H1 (cell line): ENCODE data around the gene CPPED1. TPM values are rescaled to one million over a fixed set of nuclear protein-coding genes. Genes with fewer than 3 reads are reported as not detected.

Experiments used
- CTCF ChIA-PET: fragments of 300-600 bp; sonication (Branson Sonifier 250); formaldehyde crosslinking; loops from one replicate; lab custom pipeline; 2021; ENCODE audit not compliant: partially characterized antibody; lab: Charles Lee
- POLR2A ChIA-PET: fragments of 300-600 bp; sonication (Branson Sonifier 250); formaldehyde crosslinking; loops from one replicate; lab custom pipeline; 2021; ENCODE audit warnings: inconsistent platforms; ENCODE audit not compliant: partially characterized antibody; lab: Charles Lee
- DNase-seq, 2 experiments: peaks; one replicate each; pipeline versions ENCODE4 v3.0.0 to v3.0.0-alpha.2; 2010 to 2022; ENCODE audit warnings: low spot score in 2 of 2, low read depth in 1 of 2, mixed read lengths in 1 of 2
- FAIRE-seq: peaks from 2 replicates; lab custom pipeline; 2011; peaks lifted over from hg19 to GRCh38; lab: Jason Lieb, UNC
- H2AFZ ChIP-seq: 2 replicates; pipeline ENCODE4 v1.8.1; 2012; ENCODE audit warnings: low read length, inconsistent platforms
- H2AK5ac ChIP-seq: 2 replicates; pipeline ENCODE4 v1.6.1; 2013; ENCODE audit warnings: low read depth, low read length
- H2BK120ac ChIP-seq: replicated peaks from 2 replicates; pipeline ENCODE3; 2013; ENCODE audit warnings: low read depth, low read length, inconsistent platforms
- H2BK12ac ChIP-seq: 2 replicates; pipeline ENCODE4 v1.6.1; 2013; ENCODE audit warnings: low read depth, low read length
- H2BK15ac ChIP-seq: 2 replicates; pipeline ENCODE4 v1.6.1; 2013; ENCODE audit warnings: low read length
- H2BK20ac ChIP-seq: 2 replicates; pipeline ENCODE4 v1.6.1; 2013; ENCODE audit warnings: low read length
- H2BK5ac ChIP-seq: 2 replicates; pipeline ENCODE4 v1.6.1; 2013; ENCODE audit warnings: low read depth, low read length
- H3K14ac ChIP-seq: 2 replicates; pipeline ENCODE4 v1.6.1; 2013; ENCODE audit warnings: inconsistent platforms; ENCODE audit not compliant: insufficient read length
- H3K18ac ChIP-seq: 2 replicates; pipeline ENCODE4 v1.6.1; 2013; ENCODE audit warnings: low read length; ENCODE audit errors: extremely low read depth
- H3K23ac ChIP-seq: 2 replicates; pipeline ENCODE4 v1.6.1; 2013; ENCODE audit warnings: inconsistent platforms; ENCODE audit not compliant: insufficient read length
- H3K23me2 ChIP-seq: 2 replicates; pipeline ENCODE4 v1.6.1; 2013; ENCODE audit warnings: low read depth, low read length
- H3K27ac ChIP-seq: 2 replicates; pipeline ENCODE4 v1.6.1; 2011; ENCODE audit warnings: low read depth, low read length, inconsistent platforms
- H3K27me3 ChIP-seq, 4 experiments: replicated peaks in 1 of 4; 1 replicate in 1 of 4; 2 replicates in 3 of 4; pipeline versions ENCODE4 v1.6.1 to v1.8.1; 2011 to 2013; ENCODE audit warnings: low read length in 3 of 4, mild to moderate bottlenecking in 3 of 4, inconsistent platforms in 2 of 4, mixed read lengths in 2 of 4, moderate library complexity in 1 of 4; ENCODE audit not compliant: control insufficient read depth in 3 of 4, insufficient read depth in 3 of 4; ENCODE audit errors: extremely low read depth in 1 of 4
- H3K36me3 ChIP-seq, 4 experiments: 2 replicates each; pipeline versions ENCODE4 v1.6.1 to v1.8.1; 2011 to 2013; ENCODE audit warnings: mild to moderate bottlenecking in 4 of 4, low read length in 3 of 4, moderate library complexity in 2 of 4, control low read depth in 1 of 4, inconsistent platforms in 1 of 4; ENCODE audit not compliant: insufficient read depth in 4 of 4, control insufficient read depth in 2 of 4
- H3K4ac ChIP-seq: replicated peaks from 2 replicates; pipeline ENCODE3; 2013; ENCODE audit warnings: low read length, low read depth, mixed read lengths, inconsistent platforms; ENCODE audit not compliant: insufficient read length
- H3K4me1 ChIP-seq, 4 experiments: replicated peaks in 1 of 4; 1 replicate in 1 of 4; 2 replicates in 3 of 4; pipeline versions ENCODE4 v1.6.1 to v1.8.1; 2011 to 2013; ENCODE audit warnings: low read length in 3 of 4, inconsistent platforms in 2 of 4, mixed read lengths in 1 of 4; ENCODE audit not compliant: insufficient read depth in 4 of 4, control insufficient read depth in 3 of 4
- H3K4me2 ChIP-seq, 2 experiments: 2 replicates each; pipeline versions ENCODE4 v1.6.1 to v1.8.1; 2011 to 2013; ENCODE audit warnings: low read depth in 2 of 2, low read length in 2 of 2, control low read depth in 1 of 2, inconsistent platforms in 1 of 2, mild to moderate bottlenecking in 1 of 2; ENCODE audit not compliant: insufficient read depth in 1 of 2
- H3K4me3 ChIP-seq, 4 experiments: fragments of 200-600, 300-600 bp in 1 of 4; sonication (generic), shearing (Covaris generic), sonication (Bioruptor Twin) in 1 of 4; 2 replicates each; pipeline versions ENCODE4 v1.5.1 to v1.8.1; 2011 to 2016; ENCODE audit warnings: low read length in 4 of 4, low read depth in 3 of 4, control low read depth in 2 of 4, inconsistent platforms in 2 of 4, mild to moderate bottlenecking in 2 of 4, mixed read lengths in 1 of 4, moderate library complexity in 1 of 4; ENCODE audit not compliant: insufficient read depth in 2 of 4; ENCODE audit errors: extremely low read depth in 1 of 4
- H3K56ac ChIP-seq: replicated peaks from 2 replicates; pipeline ENCODE3; 2013; ENCODE audit warnings: low read depth, mild to moderate bottlenecking, mixed read lengths, low read length, inconsistent platforms; ENCODE audit not compliant: insufficient read length
- H3K79me1 ChIP-seq: 2 replicates; pipeline ENCODE4 v1.6.1; 2013; ENCODE audit warnings: low read depth, low read length, control low read depth
- H3K79me2 ChIP-seq, 2 experiments: 2 replicates each; pipeline versions ENCODE4 v1.6.1 to v1.8.1; 2012 to 2013; ENCODE audit warnings: low read length in 2 of 2, mild to moderate bottlenecking in 2 of 2, inconsistent platforms in 1 of 2; ENCODE audit not compliant: insufficient read depth in 2 of 2, control insufficient read depth in 1 of 2
- H3K9ac ChIP-seq, 4 experiments: replicated peaks in 1 of 4; 1 replicate in 1 of 4; 2 replicates in 3 of 4; pipeline versions ENCODE4 v1.6.1 to v1.8.1; 2011 to 2013; ENCODE audit warnings: low read depth in 3 of 4, low read length in 3 of 4, control low read depth in 2 of 4, mild to moderate bottlenecking in 2 of 4, moderate library complexity in 2 of 4, inconsistent platforms in 1 of 4; ENCODE audit errors: extremely low read depth in 1 of 4
- H3K9me3 ChIP-seq, 2 experiments: 2 replicates each; pipeline versions ENCODE4 v1.6.1 to v1.8.1; 2012 to 2013; ENCODE audit warnings: mild to moderate bottlenecking in 2 of 2, moderate library complexity in 2 of 2, control low read depth in 1 of 2, inconsistent platforms in 1 of 2, low read depth in 1 of 2, low read length in 1 of 2, mixed read lengths in 1 of 2; ENCODE audit not compliant: insufficient read depth in 2 of 2
- H4K20me1 ChIP-seq, 2 experiments: replicated peaks in 1 of 2; 2 replicates each; pipeline versions ENCODE3 to v1.8.1; 2011 to 2013; ENCODE audit warnings: inconsistent platforms in 2 of 2, low read length in 2 of 2, mild to moderate bottlenecking in 1 of 2; ENCODE audit not compliant: insufficient read depth in 2 of 2, control insufficient read depth in 1 of 2
- H4K5ac ChIP-seq: 2 replicates; pipeline ENCODE4 v1.6.1; 2013; ENCODE audit warnings: low read length, low read depth, mixed read lengths, inconsistent platforms; ENCODE audit not compliant: insufficient read length
- H4K8ac ChIP-seq: 2 replicates; pipeline ENCODE4 v1.8.0; 2013; ENCODE audit warnings: mild to moderate bottlenecking, moderate library complexity, low read length, inconsistent platforms; ENCODE audit not compliant: insufficient read depth; ENCODE audit errors: extremely low read depth
- H4K91ac ChIP-seq: replicated peaks from 2 replicates; pipeline ENCODE3; 2013; ENCODE audit warnings: low read length, mixed read lengths, inconsistent platforms; ENCODE audit not compliant: insufficient read length
- NRF1 ChIP-seq: IDR thresholded peaks from 2 replicates; pipeline ENCODE4 v1.6.1; 2011; ENCODE audit warnings: mild to moderate bottlenecking, low read depth, low read length, improper control_type of control experiment
- RAD21 ChIP-seq, 2 experiments: IDR thresholded peaks in 1 of 2; conservative IDR thresholded peaks in 1 of 2; 2 replicates each; pipeline ENCODE4 v1.6.1; 2011; ENCODE audit warnings: low read depth in 2 of 2, low read length in 2 of 2, improper control_type of control experiment in 1 of 2, inconsistent platforms in 1 of 2, mild to moderate bottlenecking in 1 of 2, moderate library complexity in 1 of 2
- RBBP5 ChIP-seq: IDR thresholded peaks from 2 replicates; pipeline ENCODE4 v1.7.1; 2012; ENCODE audit warnings: low read depth, mild to moderate bottlenecking, inconsistent platforms, low read length, moderate library complexity, borderline replicate concordance
- WGBS, 2 experiments: shearing (Covaris generic) in 1 of 2; methylation state at CpG; one replicate each; pipeline versions ENCODE4 v1.1.6 to v1.1.7; 2013 to 2015; ENCODE audit warnings: low lambda C conversion rate in 2 of 2, mixed read lengths in 2 of 2, inconsistent platforms in 1 of 2, low coverage in 1 of 2, missing lambda C conversion rate in 1 of 2; ENCODE audit not compliant: insufficient replicate concordance in 2 of 2, insufficient coverage in 1 of 2, insufficient read length in 1 of 2; ENCODE audit errors: extremely low coverage in 1 of 2, missing lambda C conversion rate in 1 of 2; 5-methylcytosine and 5-hydroxymethylcytosine counted together
- polyA plus RNA-seq, 7 experiments: library from polyadenylated mRNA; depleted of rRNA in 3 of 7; stranded (reverse) in 5 of 7; unstranded in 2 of 7; fragments of >200 nt in 5 of 7; fragments of 200-250 nt in 2 of 7; gene quantifications; 1 replicate in 5 of 7; 2 replicates in 1 of 7; 4 replicates in 1 of 7; pipeline versions ENCODE4 v1.2.1 to v1.2.3, GENCODE V29; 2011 to 2013; ENCODE audit warnings: missing spikeins in 2 of 7, mixed read lengths in 2 of 7
- total RNA-seq: library from RNA; stranded (reverse); fragmentation: NEBNext Ultra II Directional; extraction: Animal tissue kit (Norgen Biotek cat#: 25700); gene quantifications from 2 replicates; pipeline ENCODE4 v1.2.1, GENCODE V29; 2021

The CPPED1 gene
- total and polyA plus RNA-seq, 2 of the 8 experiments (the other 6 are each of a cell fraction or from before 2014, with no cell fraction given): 3.5 to 11.2 TPM

- Histone ChIP-seq H2AK5ac (no peak overlapping the region), H3K14ac (no peak overlapping the region), H3K23me2 (no peaks in the 10 kb centered on the region; the same call in 1 of the 2 replicates), H4K91ac (no peak overlapping the region), H4K20me1 (no peaks in the 10 kb centered on the region), H3K18ac (no peak overlapping the region), H3K23ac (no peak overlapping the region), H3K56ac (no peak overlapping the region), H4K5ac (no peak overlapping the region), H3K9ac (no peak overlapping the region), H3K4me1 (no peaks in the 10 kb centered on the region), H3K27me3 (no peaks in the 10 kb centered on the region), H3K27ac (no peak overlapping the region), H2BK5ac (peak overlapping the region; percentile 32; the same call in 1 of the 2 replicates), H2BK120ac (no peak overlapping the region), H3K4ac (no peak overlapping the region), H2BK20ac (no peak overlapping the region), H2BK12ac (no peak overlapping the region), H2AFZ (no peak overlapping the region), H3K4me2 (no peak overlapping the region), H3K9me3 (no peaks in the 10 kb centered on the region), H3K4me3 (no peak overlapping the region), H2BK15ac (no peak overlapping the region), H3K36me3 (no peaks in the 10 kb centered on the region), H3K79me2 (no peaks in the 10 kb centered on the region), H4K8ac (0 out of 2 replicates have a peak overlapping the region, but pooled peaks have one; percentile 72), H3K79me1 (no peaks in the 10 kb centered on the region)
- DNase-seq (no peak), FAIRE-seq (no peak)
- 84% methylated on average over 6 of the region's 6 CpGs; no CpG with 5 or more reads in 1 of the 2 experiments for WGBS, 2 experiments
- CTCF ChIA-PET: interaction anchor here (0.6 kb wide), 1 partner anchor 636 kb away, joined by 4 read pairs; no protein-coding TSS in a partner anchor
- POLR2A ChIA-PET: no interaction called here
- TF ChIP-seq NRF1 (no peak), RAD21 (IDR thresholded peaks at IDR 0.05 in 1 of 2, conservative IDR thresholded peaks at IDR 0.05 in 1 of 2; ENCODE audit: low read depth in 2 of 2, low read length in 2 of 2) (no peak), RBBP5 (no peak)
Observed at GRCh38 chr16:12706628-12707027, 97.1 kb downstream of the CPPED1 start.
